ENCODE measurements around the gene CHRNA5. TPM values are rescaled to one million over a fixed set of nuclear protein-coding genes. Genes with fewer than 3 reads are reported as not detected.

The CHRNA5 gene
- total and polyA plus RNA-seq, 4 donors, result 0.99 to 2.9 (median 2.1) TPM

GRCh38 chr15:78630886-78631633, 65.7 kb downstream of the CHRNA5 start:
- no peak for DNase-seq (ENCODE audit: low read depth in 4 of 6, low spot score in 6 of 6)
- H3K36me3 ChIP-seq (ENCODE audit: control insufficient read depth, insufficient read depth, low read length), result no peaks in the 10 kb centered on the region

GRCh38 chr15:78633348-78633747, 68.0 kb downstream of the CHRNA5 start:
- H3K27me3 ChIP-seq (ENCODE audit: control insufficient read depth, insufficient read depth, low read length), result no peaks in the 10 kb centered on the region
- no peaks in the 10 kb centered on the region for H3K36me3 ChIP-seq (ENCODE audit: control insufficient read depth, insufficient read depth, low read length)
- H3K4me1 ChIP-seq (ENCODE audit: control insufficient read depth, insufficient read depth, low read length), result no peaks in the 10 kb centered on the region
- H3K4me3 ChIP-seq (ENCODE audit: low read depth, low read length), result no peak overlapping the region
- no peak for DNase-seq (ENCODE audit: low read depth in 4 of 6, low spot score in 6 of 6)
- H3K9me3 ChIP-seq (ENCODE audit: control insufficient read depth, insufficient read depth, low read length), result no peaks in the 10 kb centered on the region
- 100% methylated on average over 1 of the region's 2 CpGs for WGBS (ENCODE audit: insufficient coverage)
- no peak overlapping the region for H3K27ac ChIP-seq (ENCODE audit: low read depth, low read length)

More at GRCh38 chr15:78630886-78631633, 65.7 kb downstream of the CHRNA5 start:
- peaks cover 2% of the 10 kb centered on the region for H3K27me3 ChIP-seq (ENCODE audit: control insufficient read depth, insufficient read depth, low read length)
- H3K27ac ChIP-seq (ENCODE audit: low read depth, low read length), result no peak overlapping the region
- H3K4me1 ChIP-seq (ENCODE audit: control insufficient read depth, insufficient read depth, low read length), result peaks cover 3% of the 10 kb centered on the region
- no peak overlapping the region for H3K4me3 ChIP-seq (ENCODE audit: low read depth, low read length)
- no peaks in the 10 kb centered on the region for H3K9me3 ChIP-seq (ENCODE audit: control insufficient read depth, insufficient read depth, low read length)
- 89% methylated on average over 9 of the region's 9 CpGs for WGBS (ENCODE audit: insufficient coverage)

- WGBS (ENCODE audit: insufficient coverage), result 67% methylated on average over 7 of the region's 12 CpGs
- no peak for DNase-seq (ENCODE audit: low read depth in 4 of 6, low spot score in 6 of 6)
These were observed 69.2 kb downstream of the CHRNA5 start for GRCh38 chr15:78634210-78635145.

GRCh38 chr15:78635346-78635745, 70.0 kb downstream of the CHRNA5 start:
- peaks cover 6% of the 10 kb centered on the region for H3K27me3 ChIP-seq (ENCODE audit: control insufficient read depth, insufficient read depth, low read length)

More at GRCh38 chr15:78634210-78635145, 69.2 kb downstream of the CHRNA5 start:
- Histone ChIP-seq H3K27me3 (ENCODE audit: control insufficient read depth, insufficient read depth, low read length) (no peaks in the 10 kb centered on the region), H3K4me1 (ENCODE audit: control insufficient read depth, insufficient read depth, low read length) (no peaks in the 10 kb centered on the region), H3K27ac (ENCODE audit: low read depth, low read length) (no peak overlapping the region), H3K9me3 (ENCODE audit: control insufficient read depth, insufficient read depth, low read length) (no peaks in the 10 kb centered on the region), H3K4me3 (ENCODE audit: low read depth, low read length) (no peak overlapping the region), H3K36me3 (ENCODE audit: control insufficient read depth, insufficient read depth, low read length) (no peaks in the 10 kb centered on the region)

GRCh38 chr15:78636378-78636859, 71.1 kb downstream of the CHRNA5 start:
- no peak for DNase-seq (ENCODE audit: low read depth in 4 of 6, low spot score in 6 of 6)
- Histone ChIP-seq H3K4me1 (ENCODE audit: control insufficient read depth, insufficient read depth, low read length) (peaks cover 15% of the 10 kb centered on the region), H3K9me3 (ENCODE audit: control insufficient read depth, insufficient read depth, low read length) (no peaks in the 10 kb centered on the region), H3K27me3 (ENCODE audit: control insufficient read depth, insufficient read depth, low read length) (peaks cover 15% of the 10 kb centered on the region), H3K27ac (ENCODE audit: low read depth, low read length) (no peak overlapping the region), H3K36me3 (ENCODE audit: control insufficient read depth, insufficient read depth, low read length) (no peaks in the 10 kb centered on the region), H3K4me3 (ENCODE audit: low read depth, low read length) (no peak overlapping the region)
- 86% methylated on average over 2 of the region's 2 CpGs for WGBS (ENCODE audit: insufficient coverage)

More at GRCh38 chr15:78635346-78635745, 70.0 kb downstream of the CHRNA5 start:
- H3K36me3 ChIP-seq (ENCODE audit: control insufficient read depth, insufficient read depth, low read length), result no peaks in the 10 kb centered on the region
- H3K4me3 ChIP-seq (ENCODE audit: low read depth, low read length), result no peak overlapping the region
- H3K27ac ChIP-seq (ENCODE audit: low read depth, low read length), result no peak overlapping the region
- H3K4me1 ChIP-seq (ENCODE audit: control insufficient read depth, insufficient read depth, low read length), result peaks cover 4% of the 10 kb centered on the region
- 83% methylated on average over 10 of the region's 10 CpGs for WGBS (ENCODE audit: insufficient coverage)
- no peaks in the 10 kb centered on the region for H3K9me3 ChIP-seq (ENCODE audit: control insufficient read depth, insufficient read depth, low read length)
- no peak for DNase-seq (ENCODE audit: low read depth in 4 of 6, low spot score in 6 of 6)

GRCh38 chr15:78637776-78638435, 72.6 kb downstream of the CHRNA5 start:
- Histone ChIP-seq H3K27me3 (ENCODE audit: control insufficient read depth, insufficient read depth, low read length) (peaks cover 17% of the 10 kb centered on the region), H3K27ac (ENCODE audit: low read depth, low read length) (no peak overlapping the region), H3K4me1 (ENCODE audit: control insufficient read depth, insufficient read depth, low read length) (peaks cover 18% of the 10 kb centered on the region), H3K9me3 (ENCODE audit: control insufficient read depth, insufficient read depth, low read length) (no peaks in the 10 kb centered on the region), H3K36me3 (ENCODE audit: control insufficient read depth, insufficient read depth, low read length) (no peaks in the 10 kb centered on the region), H3K4me3 (ENCODE audit: low read depth, low read length) (no peak overlapping the region)
- DNase-seq (ENCODE audit: low read depth in 4 of 6, low spot score in 6 of 6), result peak in 1 of 6 donors; percentile 29
- WGBS (ENCODE audit: insufficient coverage), result 92% methylated on average over 1 of the region's 4 CpGs

- H3K4me3 ChIP-seq (ENCODE audit: low read depth, low read length), result no peak overlapping the region
- H3K36me3 ChIP-seq (ENCODE audit: control insufficient read depth, insufficient read depth, low read length), result no peaks in the 10 kb centered on the region
- peak in 5 of 6 donors; percentile 57 to 92 (median 65) for DNase-seq (ENCODE audit: low read depth in 4 of 6, low spot score in 6 of 6)
- H3K27me3 ChIP-seq (ENCODE audit: control insufficient read depth, insufficient read depth, low read length), result peaks cover 17% of the 10 kb centered on the region
- peaks cover 18% of the 10 kb centered on the region for H3K4me1 ChIP-seq (ENCODE audit: control insufficient read depth, insufficient read depth, low read length)
- H3K27ac ChIP-seq (ENCODE audit: low read depth, low read length), result no peak overlapping the region
- 48% methylated on average over 4 of the region's 4 CpGs for WGBS (ENCODE audit: insufficient coverage)
- H3K9me3 ChIP-seq (ENCODE audit: control insufficient read depth, insufficient read depth, low read length), result no peaks in the 10 kb centered on the region
These were observed 73.5 kb downstream of the CHRNA5 start for GRCh38 chr15:78638658-78639314.

- Histone ChIP-seq H3K4me1 (ENCODE audit: control insufficient read depth, insufficient read depth, low read length) (peaks cover 18% of the 10 kb centered on the region), H3K27me3 (ENCODE audit: control insufficient read depth, insufficient read depth, low read length) (peaks cover 17% of the 10 kb centered on the region), H3K4me3 (ENCODE audit: low read depth, low read length) (peak overlapping the region; percentile 29), H3K27ac (ENCODE audit: low read depth, low read length) (no peak overlapping the region), H3K36me3 (ENCODE audit: control insufficient read depth, insufficient read depth, low read length) (no peaks in the 10 kb centered on the region), H3K9me3 (ENCODE audit: control insufficient read depth, insufficient read depth, low read length) (no peaks in the 10 kb centered on the region)
- WGBS (ENCODE audit: insufficient coverage), result 5% methylated on average over 29 of the region's 32 CpGs
- DNase-seq (ENCODE audit: low read depth in 4 of 6, low spot score in 6 of 6), result no peak
These were observed 75.3 kb downstream of the CHRNA5 start for GRCh38 chr15:78640527-78641101.

Measured in spinal cord (tissue), 10 donors.